HG03025 (cell line): ENCODE measurements around the gene TERT.
"Not testable (repeated sequence)": the region's sequence is repeated elsewhere in the genome, so short reads cannot be mapped to it uniquely, and the experiment has no call there.

Experiments
- ATAC-seq: cut with Tn5 transposase; IDR thresholded peaks from one replicate; pipeline ENCODE4 v1.9.1; 2021; ENCODE audit warnings: mild to moderate bottlenecking, moderate library complexity; ENCODE audit not compliant: unreplicated experiment, low FRiP score

The TERT gene

DNA sequence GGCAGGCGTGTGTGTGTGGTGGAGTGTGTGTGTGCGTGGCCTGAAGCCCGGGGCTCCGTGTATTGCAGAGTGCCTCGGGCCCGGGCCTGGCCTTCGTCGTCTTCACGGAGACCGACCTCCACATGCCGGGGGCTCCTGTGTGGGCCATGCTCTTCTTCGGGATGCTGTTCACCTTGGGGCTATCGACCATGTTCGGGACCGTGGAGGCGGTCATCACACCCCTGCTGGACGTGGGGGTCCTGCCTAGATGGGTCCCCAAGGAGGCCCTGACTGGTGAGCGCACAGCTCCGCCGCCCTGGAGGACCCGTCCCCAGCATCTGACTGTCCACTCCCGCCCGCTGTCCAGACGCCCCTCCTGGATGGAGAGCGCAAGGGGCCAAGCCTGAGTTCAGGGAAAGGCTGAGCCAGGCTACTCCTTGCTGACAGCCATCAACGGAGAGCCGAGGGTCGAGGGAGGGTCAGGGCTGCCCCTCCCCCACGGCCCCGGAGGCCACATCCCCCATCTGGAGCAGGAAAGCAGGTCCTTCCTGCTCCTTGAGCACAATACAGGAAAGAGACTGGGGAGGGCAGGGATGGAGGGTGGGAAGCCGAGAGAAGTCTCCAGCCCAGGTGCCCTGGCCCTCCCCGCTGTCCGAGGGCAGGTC lies 51.3 kb downstream of the TERT start:
- no peak for ATAC-seq

DNA sequence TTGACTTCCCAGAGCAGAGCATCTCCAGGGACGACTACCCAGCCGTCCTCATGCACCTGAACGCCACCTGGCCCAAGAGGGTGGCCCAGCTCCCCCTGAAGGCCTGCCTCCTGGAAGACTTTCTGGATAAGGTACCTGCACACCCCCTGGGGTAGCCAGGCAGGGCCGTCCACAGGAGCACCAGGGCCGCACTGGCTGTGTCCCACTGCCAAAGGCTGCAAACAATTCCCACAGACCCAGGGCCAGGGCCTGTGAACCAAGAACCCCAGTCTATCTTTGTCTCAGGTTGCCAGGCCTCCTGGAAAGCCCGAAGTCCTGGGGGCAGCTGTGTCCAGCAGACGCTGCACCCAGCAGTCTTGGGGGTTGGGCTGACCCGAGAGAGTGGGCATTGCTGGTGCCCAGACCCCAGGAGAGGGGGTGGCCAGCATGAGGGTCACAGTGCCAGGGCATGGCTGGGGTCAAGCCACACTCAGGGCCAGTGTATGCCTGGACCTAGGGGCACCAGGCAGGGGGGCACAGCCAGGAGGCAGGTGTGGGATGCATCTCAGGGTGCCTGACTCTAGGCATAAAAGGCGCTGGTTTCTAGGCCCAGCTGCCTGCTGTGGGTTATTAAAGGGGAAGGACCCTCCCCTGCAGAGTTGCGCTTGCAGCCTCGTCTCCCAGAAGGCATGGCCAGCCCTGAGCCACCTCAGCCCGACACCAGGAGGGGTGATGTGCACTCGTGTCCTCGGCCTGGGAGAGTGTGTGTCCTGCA lies 52.0 kb downstream of the TERT start:
- ATAC-seq: no peak

DNA sequence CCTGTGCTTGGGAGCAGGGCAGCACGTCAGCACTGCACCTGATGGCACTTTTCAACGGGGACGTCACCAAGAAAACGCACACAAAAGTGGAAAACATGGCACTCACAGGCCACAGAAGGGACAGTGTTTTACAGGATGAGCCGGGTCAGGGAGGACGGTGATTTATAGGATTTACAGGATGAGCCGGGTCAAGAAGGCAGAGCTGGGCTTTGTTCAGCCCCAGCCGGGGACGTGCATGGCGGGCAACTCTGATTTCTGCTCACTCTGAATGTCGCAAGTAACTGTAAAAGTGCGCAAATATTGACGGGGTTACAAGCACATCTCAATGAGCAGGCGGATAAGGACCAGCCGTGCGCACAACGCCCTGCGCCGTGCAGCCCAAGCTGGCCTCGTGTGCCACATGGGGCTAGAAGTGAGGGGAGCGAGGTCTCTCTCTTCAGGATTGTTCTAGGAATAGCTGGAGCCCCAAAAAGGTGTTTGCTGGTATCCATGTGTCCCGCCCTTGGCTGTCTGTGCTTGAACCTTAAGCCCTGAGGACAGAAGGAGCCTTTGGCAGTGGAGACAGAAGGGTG lies 53.3 kb downstream of the TERT start:
- ATAC-seq: no peak

DNA sequence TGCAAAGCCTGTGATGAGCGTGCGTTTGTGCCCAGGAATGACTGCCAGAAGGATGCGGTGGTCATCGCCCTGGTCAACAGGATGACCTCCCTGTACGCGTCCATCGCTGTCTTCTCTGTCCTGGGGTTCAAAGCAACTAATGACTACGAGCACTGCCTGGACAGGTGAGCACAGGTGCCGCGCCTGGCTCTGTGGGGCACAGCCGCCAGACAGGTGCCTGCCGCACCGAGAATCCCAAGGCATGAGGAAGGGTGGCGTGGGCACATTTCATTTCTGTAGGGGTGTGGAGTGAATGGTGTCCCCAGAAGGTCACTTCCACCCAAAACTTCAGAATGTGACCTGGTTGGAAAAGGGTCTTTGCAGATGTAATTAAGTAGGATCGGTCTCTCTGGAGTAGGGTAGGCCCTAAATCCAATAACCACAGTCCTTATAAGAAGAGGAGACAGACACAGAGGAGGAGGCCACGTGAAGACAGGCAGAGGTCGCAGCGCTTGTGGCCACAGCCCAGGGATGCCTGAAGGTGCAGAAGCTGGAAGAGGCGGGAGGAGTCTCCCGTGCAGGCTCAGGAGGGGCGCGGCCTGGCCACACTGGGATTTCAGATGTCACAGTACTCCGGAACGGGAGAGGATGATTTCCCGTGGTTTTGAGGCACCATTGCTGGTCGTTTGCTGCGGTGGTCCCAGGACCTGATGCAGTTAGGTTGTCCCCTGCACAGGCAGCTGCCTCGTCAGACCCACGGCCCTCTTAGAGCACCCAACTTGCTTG lies 54.2 kb downstream of the TERT start:
- no peak for ATAC-seq

DNA sequence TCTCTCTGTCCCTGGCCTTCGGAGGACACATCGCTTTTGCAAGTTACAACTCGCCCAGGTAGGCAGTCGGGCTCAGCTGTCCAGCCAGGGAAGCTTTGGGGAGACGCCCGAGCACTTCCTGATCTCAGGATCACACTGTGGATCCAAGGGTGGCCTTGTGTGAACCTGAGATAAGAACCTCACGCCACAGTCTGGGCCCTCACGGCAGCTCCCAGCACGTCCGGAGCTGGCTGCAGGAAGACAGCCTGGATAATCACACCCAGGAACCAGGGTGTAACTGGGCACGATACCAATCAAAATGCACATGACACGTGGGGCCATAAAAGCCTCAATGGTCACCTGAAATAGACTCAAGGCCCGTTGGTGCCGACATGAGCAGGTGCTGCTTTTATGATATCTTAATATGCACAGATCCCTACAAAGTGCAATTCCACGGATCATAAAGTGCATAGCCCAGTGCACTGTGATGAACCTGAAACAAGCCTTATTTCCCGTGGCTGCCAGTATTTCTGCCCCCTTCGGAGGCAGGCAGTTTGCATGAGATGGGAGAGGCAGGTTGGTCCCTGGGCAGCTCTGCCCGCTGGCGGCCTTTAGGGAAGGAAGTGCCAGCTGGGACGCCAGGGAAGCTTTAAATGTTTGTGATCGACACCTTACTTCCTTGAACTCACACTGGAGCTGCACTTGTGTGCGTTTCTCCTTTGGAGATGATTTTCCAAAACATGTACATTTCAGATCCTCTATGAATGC lies 55.2 kb downstream of the TERT start:
- no peak for ATAC-seq

DNA sequence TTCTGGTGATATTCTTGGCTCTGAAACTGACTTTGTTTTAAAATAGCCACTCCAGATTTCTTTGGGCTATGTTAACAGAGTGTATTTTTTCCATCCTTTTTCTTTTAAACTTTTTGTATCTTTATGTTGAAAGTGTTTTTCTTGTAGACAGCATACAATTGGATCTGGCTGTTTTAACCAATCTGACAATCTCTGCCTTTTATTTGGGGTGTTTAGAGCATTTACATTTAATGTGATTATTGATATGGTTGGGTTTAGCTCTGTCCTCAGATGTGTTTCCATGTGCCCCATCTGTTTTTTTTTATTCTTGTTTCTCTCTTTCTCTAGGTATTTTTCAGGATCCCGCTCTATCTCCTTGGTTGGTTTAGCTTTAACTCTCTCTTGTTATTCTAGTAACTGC lies 59.0 kb downstream of the TERT start:
- no peak for ATAC-seq

DNA sequence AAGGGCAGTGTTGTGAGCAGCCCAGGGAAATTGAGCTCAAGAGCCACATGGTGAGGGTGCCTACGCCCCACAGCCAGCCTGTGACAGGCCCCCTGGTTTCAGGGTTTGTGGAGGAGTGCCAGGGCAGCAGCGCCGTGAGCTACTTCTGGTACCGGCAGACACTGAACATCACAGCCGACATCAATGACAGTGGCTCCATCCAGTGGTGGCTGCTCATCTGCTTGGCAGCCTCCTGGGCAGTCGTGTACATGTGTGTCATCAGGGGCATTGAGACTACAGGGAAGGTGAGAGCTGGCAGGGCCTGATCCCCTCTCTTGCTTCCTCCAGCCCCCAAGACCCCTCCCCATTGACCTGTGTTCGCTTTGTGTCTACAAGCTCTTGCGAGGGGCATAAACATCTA lies 59.5 kb downstream of the TERT start:
- no peak for ATAC-seq

DNA sequence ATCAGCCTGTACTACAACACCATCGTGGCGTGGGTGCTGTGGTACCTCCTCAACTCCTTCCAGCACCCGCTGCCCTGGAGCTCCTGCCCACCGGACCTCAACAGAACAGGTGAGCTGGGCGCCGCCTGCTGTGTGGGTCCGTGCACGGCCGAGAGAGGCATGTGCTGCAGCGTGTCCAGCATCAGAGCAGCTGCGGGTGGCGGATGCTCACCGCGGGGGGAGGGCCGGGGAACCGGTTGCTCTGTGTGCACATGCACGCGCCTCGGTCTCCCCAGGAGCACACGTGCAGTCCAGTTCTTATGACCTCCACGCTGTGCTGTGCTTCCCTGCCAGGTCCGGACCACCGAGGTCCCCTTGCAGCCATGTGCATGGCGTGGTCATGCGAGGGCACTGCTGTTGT lies 62.1 kb downstream of the TERT start:
- ATAC-seq: no peak

DNA sequence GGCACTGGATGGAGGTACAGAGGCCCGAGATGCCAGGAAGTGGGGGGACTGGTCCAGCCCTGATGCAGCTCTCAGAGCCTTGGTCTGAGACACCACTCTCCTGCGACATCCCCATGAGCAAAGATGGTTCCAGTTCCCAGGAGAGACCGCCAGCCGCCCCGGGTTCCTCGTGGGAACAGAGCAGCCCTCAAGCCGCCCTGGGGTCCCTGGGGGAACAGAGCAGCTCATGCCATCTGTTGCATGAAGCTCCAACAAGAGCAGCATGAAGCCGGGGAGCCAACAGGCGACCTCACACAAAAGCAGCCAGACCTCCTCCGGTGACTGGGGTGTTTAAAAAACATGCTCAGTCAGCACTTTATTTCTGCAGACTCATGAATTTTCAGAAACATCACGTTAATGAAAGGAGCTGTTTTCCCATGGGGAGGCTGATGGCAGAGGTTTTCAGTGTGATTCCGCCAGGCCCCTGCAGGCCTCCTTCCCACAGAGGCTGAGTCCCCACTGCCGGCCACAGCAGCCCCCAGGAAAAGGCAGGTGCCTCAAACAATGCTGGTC lies 63.4 kb downstream of the TERT start:
- ATAC-seq: no peak

DNA sequence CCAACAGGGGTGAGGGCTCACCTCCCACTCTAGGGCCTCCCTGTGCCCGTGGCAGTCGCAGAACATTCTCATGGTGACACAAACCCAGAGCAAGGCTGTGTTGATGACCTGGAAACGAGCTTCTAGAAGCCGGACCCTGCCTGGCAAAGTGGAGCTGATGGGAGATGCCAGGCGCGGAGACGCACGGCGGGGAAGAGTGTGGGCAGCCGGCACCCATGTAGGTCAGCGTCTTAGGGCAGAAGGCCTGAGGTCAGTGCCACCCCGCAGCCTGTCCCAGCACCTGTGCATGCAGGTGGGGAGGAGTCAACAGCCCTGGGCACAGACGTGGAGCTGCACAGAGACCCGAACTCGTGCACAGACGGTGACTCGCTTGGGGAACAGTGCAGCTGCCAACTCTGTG lies 64.3 kb downstream of the TERT start:
- ATAC-seq: no peak

DNA sequence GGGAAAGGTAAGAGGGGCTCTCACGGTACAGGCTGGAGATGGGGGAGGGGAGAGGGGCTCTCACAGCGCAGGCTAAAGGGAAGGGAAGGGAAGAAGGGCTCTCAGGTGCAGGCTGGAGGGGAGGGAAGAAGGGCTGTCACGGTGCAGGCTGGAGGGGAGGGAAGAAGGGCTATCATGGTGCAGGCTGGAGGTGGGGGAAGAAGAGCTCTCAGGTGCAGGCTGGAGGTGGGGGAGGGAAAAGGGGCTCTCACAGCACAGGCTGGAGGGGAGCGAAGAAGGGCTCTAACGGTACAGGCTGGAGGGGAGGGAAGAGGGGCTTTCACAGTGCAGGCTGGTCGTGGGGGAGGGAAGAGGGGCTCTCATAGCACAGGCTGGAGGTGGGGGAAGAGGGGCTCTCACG lies 65.0 kb downstream of the TERT start:
- no peak for ATAC-seq

DNA sequence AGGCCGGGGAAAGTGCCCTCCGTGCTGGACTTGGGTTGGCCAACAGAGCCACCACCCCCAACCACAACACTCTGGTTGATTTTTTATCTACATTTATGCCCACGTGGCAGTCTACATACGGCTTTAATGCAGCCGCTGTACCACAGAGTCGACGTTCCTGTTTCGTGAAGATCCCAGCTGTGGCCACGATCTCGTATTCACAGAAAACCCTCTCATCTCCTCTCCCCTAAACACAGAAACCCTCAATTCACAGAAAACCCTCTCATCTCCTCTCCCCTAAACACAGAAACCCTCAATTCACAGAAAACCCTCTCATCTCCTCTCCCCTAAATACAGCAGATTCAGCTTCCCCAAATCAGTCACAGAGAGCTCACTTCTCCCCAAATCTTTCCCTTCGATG lies 65.8 kb downstream of the TERT start:
- ATAC-seq: not testable (repeated sequence)

DNA sequence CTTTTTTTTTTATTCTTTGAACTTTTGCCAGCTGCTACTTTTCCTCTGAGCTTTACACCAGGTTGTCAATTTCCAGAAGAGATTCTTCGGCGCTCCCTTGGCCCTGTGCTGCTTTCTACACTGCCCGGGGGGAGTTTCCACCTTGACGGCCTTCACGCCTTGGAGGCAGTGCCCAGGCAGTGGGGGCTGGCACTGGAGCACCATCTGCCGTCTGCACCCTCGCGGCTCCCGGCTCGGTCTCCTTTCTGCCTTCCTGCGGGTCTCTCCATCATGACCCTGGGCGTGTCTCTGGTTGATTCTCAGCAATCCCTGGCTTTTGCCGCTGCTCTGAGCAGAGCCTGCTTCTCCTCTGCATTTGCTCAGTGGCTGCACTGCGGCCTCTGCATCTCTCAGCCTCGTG lies 66.7 kb downstream of the TERT start:
- no peak for ATAC-seq

DNA sequence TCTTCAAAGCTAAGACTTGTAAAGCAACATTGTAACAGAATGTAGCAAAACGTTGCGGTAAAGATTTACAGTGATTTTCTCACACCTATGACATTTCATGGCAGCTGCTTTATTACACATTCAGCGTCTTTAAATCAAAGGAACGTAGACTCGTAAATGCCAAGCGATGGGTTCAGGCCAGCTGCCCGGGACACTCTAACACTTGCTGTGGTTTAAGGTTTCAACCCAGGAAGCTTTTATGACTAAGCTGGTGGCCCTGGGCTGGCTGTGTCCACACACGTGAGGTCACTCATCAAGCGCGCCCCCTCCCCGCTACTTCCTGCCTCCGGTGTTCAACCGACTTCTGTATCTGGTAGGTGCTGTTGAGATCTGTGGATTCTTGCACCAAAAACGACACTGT lies 67.2 kb downstream of the TERT start:
- ATAC-seq: no peak

DNA sequence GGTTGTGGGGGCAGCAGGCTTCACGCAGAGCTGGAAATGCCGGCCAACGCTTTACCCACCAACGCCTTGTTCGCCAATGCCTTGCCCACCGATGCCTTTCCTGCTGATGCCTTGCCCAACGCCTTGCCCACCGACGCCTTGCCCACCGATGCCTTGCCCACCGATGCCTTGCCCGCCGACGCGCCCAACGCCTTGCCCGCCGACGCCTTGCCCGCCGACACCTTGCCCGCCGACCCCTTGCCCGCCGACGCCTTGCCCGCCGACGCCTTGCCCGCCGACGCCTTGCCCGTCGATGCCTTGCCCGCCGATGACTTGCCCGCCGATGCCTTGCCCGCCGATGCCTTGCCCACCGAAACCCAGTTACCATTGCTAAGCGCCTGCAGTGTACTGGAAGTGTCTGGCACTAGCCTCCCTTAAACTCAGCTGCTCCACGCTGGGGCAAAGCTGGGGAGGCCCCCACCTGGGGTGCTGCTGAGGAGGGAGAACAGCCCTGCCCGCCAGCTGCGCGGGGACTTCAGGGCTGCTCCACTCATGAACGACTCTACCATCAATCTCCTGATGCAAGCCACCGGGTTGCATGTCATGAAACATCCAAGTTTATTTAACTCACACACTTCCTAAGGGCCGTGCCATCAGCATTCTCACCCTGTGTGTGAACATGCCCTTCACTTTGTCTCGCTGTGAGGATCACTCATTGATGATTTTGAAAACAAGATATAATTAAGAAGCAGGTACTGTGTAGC lies 67.9 kb downstream of the TERT start:
- ATAC-seq: no peak

DNA sequence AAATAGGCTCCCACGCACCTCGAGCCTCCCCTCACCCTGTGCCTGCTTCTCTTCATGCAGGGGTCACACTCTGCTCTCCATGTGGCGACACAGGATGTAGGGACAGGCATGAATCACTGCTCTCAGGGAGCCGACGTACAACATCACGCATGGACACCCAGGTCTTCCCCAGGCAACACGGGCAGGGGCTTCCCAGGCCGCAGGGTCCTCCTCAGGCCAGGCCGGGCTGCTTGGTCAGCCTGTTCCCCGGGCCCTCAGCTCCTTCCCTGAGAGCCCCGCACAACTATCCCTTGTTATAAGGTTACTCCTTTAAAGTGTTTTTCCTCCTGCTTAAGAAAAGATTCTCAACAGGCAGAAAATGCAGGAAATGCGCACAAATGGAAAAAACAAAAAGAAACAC lies 68.6 kb downstream of the TERT start:
- ATAC-seq: no peak

DNA sequence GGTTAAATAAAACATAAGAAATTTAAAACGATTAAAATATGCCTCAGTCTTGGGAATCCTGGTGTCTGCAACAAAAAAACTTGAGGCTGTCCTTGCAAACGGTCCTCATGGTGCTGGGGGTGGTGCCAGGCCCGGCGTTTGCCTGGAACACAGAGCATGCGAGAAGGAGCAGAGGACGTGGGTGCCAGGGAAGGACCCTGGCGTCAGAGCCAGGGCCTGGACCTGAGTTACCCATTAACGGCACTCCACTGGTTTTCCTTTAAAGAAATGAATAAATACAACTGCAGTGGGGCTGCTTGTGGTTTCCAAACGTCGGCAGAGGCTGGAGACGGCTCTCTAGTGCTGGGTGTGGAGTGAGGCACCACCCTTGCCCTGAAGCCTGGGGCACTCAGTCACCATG lies 69.8 kb downstream of the TERT start, which contains the start of gene SLC6A18:
Gene SLC6A18 (plus strand): TSS at position 301 of the 400 bp plus-strand sequence. CDS start 97 bp downstream, at position 398.
- ATAC-seq: no peak

DNA sequence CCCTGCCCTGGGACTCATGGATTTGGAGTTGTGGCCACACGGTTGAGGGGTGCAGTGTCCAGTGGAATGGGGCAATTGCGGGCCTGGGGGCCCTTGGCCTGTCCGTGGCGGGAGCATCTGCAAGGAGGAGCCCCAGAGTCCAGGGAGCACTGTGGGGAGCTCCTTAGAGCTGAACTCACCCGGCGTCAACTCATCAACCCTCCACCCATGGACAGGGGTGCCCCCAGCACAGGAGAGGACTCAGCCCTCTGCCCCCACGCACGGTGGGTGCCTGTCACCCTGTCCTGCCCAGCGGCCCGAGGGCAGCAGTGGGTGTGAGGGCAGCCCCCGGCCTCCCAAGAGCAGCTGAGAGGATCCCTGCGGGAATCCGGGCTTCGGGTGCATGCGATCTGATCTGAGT lies 70.2 kb downstream of the TERT start:
- no peak for ATAC-seq

DNA sequence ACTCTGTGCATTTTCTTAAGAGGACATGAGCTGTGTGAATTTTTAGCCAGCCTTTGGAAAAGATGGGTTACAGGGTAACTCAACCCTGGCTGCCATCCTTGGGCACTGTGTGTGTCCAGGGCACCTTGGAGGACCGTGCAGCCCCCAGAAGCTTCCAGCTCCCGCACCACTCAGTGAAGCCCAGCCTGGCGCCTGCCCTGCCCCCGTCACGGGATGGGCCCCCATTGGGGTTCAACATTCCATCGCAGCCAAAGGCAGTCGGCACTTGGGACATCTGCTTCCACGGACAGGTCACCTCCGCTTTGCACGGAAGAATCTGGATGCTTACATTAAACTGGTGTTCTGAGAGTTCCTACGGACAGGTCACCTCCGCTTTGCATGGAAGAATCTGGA lies 71.6 kb downstream of the TERT start:
- ATAC-seq: no peak
